GM19043 (cell line): ENCODE measurements around the gene CDC14A.
"Not testable (repeated sequence)": the region's sequence is repeated elsewhere in the genome, so short reads cannot be mapped to it uniquely, and the experiment has no call there.

Experiments used
- ATAC-seq: cut with Tn5 transposase; IDR thresholded peaks from one replicate; pipeline ENCODE4 v1.9.1; 2021; ENCODE audit warnings: low read depth; ENCODE audit not compliant: unreplicated experiment

Gene CDC14A

DNA sequence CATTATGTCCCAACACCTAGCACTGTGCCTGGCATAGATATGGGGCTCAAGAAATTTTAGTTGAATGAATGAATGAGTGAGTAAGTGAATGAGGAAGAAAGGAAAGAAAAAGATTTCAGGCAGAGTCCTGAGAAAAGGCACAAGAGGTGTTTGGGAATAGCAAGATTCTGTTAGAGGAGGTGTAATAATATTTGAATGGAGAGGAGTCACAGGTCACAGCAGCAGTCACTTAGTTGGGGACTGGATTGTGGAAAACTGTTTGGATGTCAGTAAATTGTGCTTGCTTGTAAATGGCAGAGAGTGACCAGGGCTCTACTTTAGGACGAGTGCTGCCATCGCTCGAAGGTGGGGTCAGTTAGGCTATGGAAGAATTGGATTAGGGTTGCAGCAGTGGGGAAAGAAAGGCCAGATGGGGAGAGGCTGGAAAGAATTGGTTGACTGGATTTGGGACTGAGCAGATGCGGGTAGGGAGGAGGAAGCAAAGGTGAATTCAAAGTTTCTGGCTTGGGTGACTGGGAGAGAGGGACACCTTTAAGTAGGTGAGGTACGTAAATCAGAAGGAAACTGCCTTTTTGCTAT lies 9.3 kb downstream of the CDC14A start:
- no peak for ATAC-seq

DNA sequence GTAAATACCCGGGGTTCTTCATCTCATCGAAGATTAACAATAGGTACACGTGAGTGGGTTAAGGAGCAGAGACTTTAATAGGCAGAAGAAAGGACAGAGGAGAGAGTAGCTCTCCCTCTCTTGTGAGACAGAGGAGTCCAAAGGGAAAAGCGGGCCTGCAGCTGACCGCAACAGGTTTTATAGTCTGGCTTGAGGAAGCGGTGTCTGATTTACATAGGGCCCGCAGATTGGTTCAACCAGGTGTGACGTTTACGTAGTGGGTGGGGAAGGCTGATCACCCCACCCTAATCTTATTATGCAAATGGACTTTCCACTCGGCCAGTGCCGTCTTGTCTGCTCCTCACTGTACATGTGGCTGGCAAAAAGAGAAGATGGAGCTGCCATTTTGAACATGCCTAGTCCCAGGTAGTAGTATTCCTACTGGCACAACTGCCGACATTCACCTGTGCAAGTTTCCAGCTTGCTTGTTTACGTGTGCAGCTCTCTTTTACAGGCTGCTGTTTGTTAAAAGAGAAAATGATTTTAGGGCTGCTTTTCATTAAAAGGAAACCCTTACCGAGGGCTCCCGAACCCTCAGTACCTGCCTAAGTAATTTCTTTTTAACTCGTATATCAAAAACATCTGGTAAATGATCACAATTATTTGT lies 10.6 kb downstream of the CDC14A start:
- no peak for ATAC-seq

GRCh38 chr1:100363831-100364230 lies 11.5 kb downstream of the CDC14A start:
- no peak for ATAC-seq

GRCh38 chr1:100364697-100365096 lies 12.4 kb downstream of the CDC14A start:
- ATAC-seq, result no peak

DNA sequence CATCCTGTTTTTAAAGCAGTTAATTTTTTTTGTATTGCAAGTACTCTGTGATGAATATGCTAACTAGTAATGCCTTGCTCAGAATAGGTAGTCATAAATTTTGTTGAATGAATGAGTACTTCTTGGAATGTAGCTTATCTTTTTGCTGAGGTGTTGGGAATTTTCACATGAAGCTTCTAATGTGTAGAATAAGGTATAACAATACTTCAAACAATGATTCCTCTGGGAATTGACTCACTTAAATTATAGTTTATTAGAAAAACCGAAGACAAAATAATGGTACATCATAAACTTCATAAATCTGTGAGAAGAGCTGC lies 13.9 kb downstream of the CDC14A start:
- no peak for ATAC-seq

DNA sequence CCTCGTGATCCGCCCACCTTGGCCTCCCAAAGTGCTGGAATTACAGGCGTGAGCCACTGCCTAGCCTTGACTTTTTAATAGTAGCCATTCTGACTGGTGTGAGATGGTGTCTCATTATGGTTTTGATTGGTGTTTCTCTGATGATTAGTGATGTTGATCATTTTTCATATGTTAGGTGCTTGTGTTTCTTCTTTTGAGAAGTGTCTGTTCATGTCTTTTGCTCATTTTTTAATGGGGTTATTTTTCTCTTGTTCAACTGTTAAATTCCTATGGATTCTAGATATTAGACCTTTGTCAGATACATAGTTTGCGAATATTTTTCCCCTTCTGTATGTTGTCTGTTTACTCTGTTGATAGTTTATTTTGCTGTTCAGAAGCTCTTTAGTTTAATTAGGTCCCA lies 17.0 kb downstream of the CDC14A start:
- ATAC-seq, result not testable (repeated sequence)

GRCh38 chr1:100373953-100374352 lies 21.6 kb downstream of the CDC14A start:
- not testable (repeated sequence) for ATAC-seq

DNA sequence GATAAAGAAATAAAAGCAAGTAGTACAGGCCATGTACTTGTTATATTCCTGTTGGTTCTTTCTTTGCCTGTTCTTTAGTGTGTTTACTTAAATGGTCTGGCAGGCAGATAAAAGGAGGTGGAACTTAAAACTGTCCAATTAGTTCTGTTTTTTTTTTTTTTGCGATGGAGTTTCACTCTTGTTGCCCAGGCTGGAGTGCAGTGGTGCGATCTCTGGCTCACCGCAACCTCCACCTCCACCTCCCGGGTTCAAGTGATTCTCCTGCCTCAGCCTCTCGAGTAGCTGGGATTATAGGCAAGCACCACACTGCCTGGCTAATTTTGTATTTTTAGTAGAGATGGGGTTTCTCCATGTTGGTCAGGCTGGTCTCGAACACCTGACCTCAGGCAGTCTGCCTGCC lies 24.6 kb downstream of the CDC14A start:
- not testable (repeated sequence) for ATAC-seq

- ATAC-seq, result peak; percentile 94
Measured at GRCh38 chr1:100377590-100378361, 25.5 kb downstream of the CDC14A start.

GRCh38 chr1:100378956-100379355 lies 26.6 kb downstream of the CDC14A start:
- no peak for ATAC-seq

- ATAC-seq, result no peak
Measured at GRCh38 chr1:100380635-100381034, 28.3 kb downstream of the CDC14A start.

DNA sequence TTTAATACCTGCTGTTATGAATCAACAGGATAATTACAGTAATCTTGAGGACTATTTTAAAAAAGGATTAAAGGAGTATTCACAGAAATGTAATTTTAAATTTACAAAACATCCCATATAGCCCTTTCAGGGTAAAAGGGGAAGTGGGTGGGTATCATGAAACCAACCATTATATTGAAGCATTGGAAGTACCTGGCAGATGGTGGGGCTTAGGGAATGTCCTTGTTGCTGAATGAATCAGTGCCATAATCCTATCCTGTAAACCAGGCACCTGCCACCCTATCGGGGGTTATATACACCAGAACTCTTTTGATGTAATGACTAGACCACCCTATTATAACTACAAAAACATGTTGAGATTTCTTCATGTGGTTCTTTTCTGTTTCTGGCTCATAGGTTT lies 30.4 kb downstream of the CDC14A start:
- no peak for ATAC-seq

DNA sequence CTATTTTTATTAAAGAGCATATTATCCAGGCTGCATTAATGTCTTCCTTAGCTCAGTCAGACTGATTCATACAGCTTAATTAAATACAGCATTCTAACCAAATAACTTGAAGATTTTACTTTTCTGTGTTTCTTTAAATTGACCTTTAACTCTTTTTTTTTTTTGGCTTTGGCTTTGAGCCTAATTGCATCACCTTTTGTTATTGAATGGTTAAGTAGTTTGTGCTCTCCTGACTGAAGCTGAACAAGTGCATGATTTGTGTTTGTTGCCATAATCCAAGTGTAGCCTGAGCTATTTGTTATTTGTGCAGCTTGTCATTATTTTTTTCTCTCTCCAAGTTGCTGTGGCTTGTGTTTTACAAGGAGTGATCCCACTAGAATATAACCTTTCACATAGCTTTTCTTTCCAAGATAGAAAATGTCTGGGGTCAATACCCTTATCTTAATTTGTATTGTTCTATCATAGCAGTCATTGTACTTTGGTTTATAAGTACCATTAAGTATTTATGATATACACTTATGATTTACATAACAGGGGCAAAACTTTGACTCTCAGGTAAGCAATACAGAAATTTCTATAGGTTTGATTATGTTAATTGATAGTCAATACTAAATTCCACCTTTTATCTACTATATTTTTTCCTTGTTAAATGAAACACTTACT lies 31.6 kb downstream of the CDC14A start:
- ATAC-seq, result no peak

- ATAC-seq, result no peak
Measured at GRCh38 chr1:100387209-100387608, 34.9 kb downstream of the CDC14A start.

GRCh38 chr1:100387657-100388350 lies 35.5 kb downstream of the CDC14A start:
- no peak for ATAC-seq

- no peak for ATAC-seq
Measured at GRCh38 chr1:100390531-100390930, 38.2 kb downstream of the CDC14A start.

GRCh38 chr1:100391675-100392074 lies 39.4 kb downstream of the CDC14A start:
- no peak for ATAC-seq

DNA sequence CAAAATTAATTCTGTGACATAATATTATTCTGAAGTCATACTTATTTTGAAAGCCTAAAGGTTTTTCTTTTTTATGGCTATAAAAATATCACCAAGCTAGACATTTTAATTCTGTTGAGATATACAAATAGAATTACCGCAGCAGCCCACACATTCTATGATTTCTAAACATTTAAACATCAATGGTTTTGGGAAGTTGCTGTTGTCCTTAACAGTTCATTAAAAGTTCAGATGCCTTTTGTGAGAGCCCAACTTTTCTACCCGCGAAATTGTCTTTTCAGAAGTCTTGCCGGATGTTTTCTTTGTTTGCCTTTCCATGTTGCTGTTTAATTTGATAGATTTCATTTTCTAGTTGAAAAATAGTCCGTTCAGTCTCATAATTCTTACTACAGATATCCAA lies 40.5 kb downstream of the CDC14A start:
- ATAC-seq, result no peak

DNA sequence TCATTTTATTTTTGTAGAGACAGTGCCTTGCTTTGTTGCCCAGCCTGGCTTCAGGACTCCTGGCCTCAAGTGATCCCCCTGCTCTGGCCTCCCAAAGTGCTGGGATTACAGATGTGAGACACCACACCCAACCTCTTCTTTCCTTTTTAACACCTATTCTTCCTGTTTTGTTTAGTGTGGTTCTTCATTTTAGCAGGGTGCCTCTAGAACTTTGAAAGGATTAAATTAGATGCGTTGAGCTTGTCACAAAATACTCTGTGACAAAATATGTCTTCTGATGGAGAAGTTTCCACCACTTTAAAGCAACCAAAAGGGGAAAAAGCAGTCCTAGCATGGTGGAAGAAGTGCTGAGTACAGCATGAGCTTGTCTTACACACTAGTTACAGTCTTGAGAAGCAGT lies 42.0 kb downstream of the CDC14A start:
- ATAC-seq, result no peak

DNA sequence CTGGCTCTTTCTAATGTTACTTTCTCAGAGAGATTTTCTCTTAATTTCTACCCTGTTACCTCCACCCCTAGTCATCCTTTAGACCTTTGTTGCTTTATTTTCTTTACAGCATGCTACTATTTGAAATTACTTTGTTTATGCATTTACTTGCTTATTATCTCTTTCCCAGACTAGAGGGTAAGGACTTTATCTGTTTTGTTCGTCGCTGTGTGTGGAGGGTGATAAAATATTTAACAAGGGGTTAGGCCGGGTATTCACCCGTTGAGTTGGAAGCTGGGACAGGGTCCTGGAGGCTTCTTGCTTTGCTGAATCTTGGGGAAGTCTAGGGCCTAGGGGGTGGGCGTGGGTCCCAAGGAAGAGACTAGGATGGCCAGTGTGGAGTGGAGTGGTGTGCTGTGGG lies 43.6 kb downstream of the CDC14A start:
- ATAC-seq, result no peak

DNA sequence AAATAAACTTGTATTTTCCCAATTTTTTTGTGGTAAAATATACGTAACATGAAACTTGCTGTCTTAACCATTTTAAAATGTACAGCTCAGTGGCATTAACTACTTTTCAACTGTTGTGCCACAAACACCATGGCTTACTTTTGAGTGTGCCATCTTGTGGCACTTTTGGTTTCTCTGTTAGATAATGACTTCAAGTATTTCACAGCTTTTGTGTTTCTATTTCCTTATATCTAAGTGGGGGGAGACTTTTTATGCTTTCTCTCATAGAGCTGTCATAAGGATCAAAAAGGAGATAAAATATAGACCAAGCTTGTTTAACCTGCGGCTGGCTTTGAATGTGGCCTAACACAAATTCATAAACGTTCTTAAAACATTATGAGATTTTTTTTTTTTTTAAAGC lies 44.3 kb downstream of the CDC14A start:
- ATAC-seq, result no peak
